Gastrocnemius medialis (tissue), 4 donors: ENCODE measurements around the gene FXYD4. TPM values are rescaled to one million over a fixed set of nuclear protein-coding genes. Genes with fewer than 3 reads are reported as not detected.

ENCODE experiments used
- ATAC-seq, 2 donors: fragments of 150-250 bp; one replicate each; pipeline ENCODE4 v1.9.1; 2016
- DNase-seq, 2 donors: peaks; one replicate each; pipeline ENCODE4 v3.0.0-alpha.2; 2019
- H3K27ac ChIP-seq, 4 donors: fragments of 200-600 bp; sonication (generic); 1 replicate in 1 of 4; 2 replicates in 3 of 4; pipeline ENCODE4 v1.5.1; 2016 to 2018; ENCODE audit warnings: mild to moderate bottlenecking in 2 of 4, moderate library complexity in 1 of 4
- H3K27me3 ChIP-seq, 3 donors: fragments of 200-600 bp; sonication (generic) in 2 of 3; 1 replicate in 1 of 3; 2 replicates in 2 of 3; pipeline versions ENCODE4 v1.5.1 to v1.6.0; 2016 to 2019; ENCODE audit warnings: mild to moderate bottlenecking in 1 of 3, moderate library complexity in 1 of 3
- H3K36me3 ChIP-seq, 2 donors: fragments of 200-600 bp; sonication (generic) in 1 of 2; one replicate each; pipeline ENCODE4 v1.5.1; 2017 to 2018
- H3K4me1 ChIP-seq, 2 donors: fragments of 200-600 bp; sonication (generic) in 1 of 2; one replicate each; pipeline ENCODE4 v1.5.1; 2016 to 2017; ENCODE audit warnings: mild to moderate bottlenecking in 2 of 2
- H3K4me3 ChIP-seq, 4 donors: fragments of 200-600 bp; sonication (generic) in 3 of 4; 1 replicate in 1 of 4; 2 replicates in 3 of 4; pipeline ENCODE4 v1.5.1; 2016 to 2019; ENCODE audit warnings: mild to moderate bottlenecking in 2 of 4
- H3K9me3 ChIP-seq, 3 donors: fragments of 200-600 bp; sonication (generic) in 2 of 3; 1 replicate in 1 of 3; 2 replicates in 2 of 3; pipeline ENCODE4 v1.5.1; 2016 to 2019
- POLR2A ChIP-seq, 2 donors: fragments of 450-650 bp; IDR thresholded peaks; one replicate each; pipeline ENCODE4 v1.6.1; 2017; ENCODE audit warnings: antibody characterized with exemption in 2 of 2, mild to moderate bottlenecking in 2 of 2, moderate library complexity in 2 of 2
- in situ Hi-C, 4 donors: fragments of 200-750 bp; cut with MboI; loops; one replicate each; pipeline versions ENCODE4 v1.15.0 to v1.8.0; 2017; ENCODE audit warnings: low sequenced_read_pairs in 4 of 4
- intact Hi-C: fragments of 100-400 bp; cut with DNase I; formaldehyde crosslinking; loops from one replicate; pipeline ENCODE4 v1.15.1; 2023; ENCODE audit warnings: low total_unique reads
- total RNA-seq, 4 donors: library from RNA; depleted of rRNA; stranded (reverse); fragments of >200 nt; gene quantifications; one replicate each; pipeline versions ENCODE4 v1.1.0 to v1.2.3, GENCODE V29; 2016
- TF ChIP-seq, protein P1 (sequence below), 5 experiments: fragments of 450-650 bp in 3 of 5; fragments of 200-600 bp in 2 of 5; sonication (generic) in 2 of 5; IDR thresholded peaks in 4 of 5; conservative IDR thresholded peaks in 1 of 5; 1 replicate in 4 of 5; 2 replicates in 1 of 5; pipeline ENCODE4 v1.5.1; 2016 to 2019; ENCODE audit warnings: antibody characterized with exemption in 5 of 5, mild to moderate bottlenecking in 3 of 5, moderate library complexity in 3 of 5

FXYD4 gene
- total RNA-seq, 4 donors from 2014 or later: not detected

DNA sequence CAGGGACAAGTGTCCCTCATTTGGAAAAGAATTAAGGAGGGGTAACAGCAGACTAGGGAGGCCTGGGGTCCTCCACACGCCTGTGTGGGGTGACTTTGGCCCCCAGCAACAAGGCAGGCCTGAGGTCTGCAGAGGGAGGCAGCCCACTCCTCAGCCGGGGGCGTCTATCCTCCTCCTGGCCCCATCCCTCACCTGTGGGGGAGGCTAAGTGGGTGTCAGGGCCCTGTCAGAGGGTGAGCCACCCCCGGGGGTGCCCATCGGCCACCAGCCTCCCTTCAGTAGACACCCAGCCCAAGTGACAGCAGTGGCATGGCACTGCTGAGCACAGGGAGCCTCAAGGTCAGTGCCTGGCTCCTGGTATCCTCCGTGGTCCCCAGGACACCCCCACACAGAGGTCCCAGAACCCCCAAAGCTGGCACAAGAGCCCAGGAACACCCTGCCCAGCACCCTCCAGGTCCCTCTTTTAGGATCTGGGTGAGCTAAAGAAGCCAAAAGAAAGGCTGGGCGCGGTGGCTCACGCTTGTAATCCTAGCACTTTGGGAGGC lies 693 bp upstream of the FXYD4 start:
- in situ Hi-C loops: no loop called here
- ATAC-seq: no peak

DNA sequence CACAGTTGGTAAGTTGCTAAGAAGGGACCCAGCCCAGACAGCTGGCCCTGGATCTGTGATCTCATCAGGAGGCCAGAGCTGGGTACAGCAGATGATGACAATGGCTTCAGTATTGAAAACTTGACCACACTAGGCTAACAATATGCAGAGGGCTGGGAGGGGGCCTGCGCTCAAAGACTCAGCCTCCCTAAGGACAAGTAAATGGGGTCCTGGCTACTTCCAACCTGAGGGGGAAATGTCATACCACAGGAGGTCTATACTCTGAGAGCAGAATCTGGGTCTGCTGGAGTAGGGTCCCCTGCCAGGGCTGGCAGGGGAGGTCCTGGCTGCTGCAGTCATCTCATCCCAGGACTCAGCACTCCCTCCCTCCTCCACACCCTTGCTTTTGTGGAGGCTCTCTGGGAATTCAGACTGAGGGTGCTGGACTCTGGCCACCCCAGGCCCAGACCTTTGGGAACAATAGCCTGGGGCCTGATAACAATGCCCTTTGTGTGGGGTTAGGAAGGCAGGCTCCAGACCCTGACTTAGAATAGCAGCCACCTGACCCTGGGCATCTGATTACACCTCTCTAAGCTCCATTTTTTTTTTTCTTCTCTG lies 1.4 kb downstream of the FXYD4 start:
- Histone ChIP-seq H3K27ac (peak overlapping the region in 2 of 4 donors; percentile 54 to 60), H3K27me3 (no peaks in the 10 kb centered on the region), H3K9me3 (no peaks in the 10 kb centered on the region), H3K4me1 (peaks cover 9 to 12% of the 10 kb centered on the region in 2 donors), H3K4me3 (no peak overlapping the region), H3K36me3 (no peaks in the 10 kb centered on the region)
- ATAC-seq: no peak
- TF ChIP-seq, protein P1, sequence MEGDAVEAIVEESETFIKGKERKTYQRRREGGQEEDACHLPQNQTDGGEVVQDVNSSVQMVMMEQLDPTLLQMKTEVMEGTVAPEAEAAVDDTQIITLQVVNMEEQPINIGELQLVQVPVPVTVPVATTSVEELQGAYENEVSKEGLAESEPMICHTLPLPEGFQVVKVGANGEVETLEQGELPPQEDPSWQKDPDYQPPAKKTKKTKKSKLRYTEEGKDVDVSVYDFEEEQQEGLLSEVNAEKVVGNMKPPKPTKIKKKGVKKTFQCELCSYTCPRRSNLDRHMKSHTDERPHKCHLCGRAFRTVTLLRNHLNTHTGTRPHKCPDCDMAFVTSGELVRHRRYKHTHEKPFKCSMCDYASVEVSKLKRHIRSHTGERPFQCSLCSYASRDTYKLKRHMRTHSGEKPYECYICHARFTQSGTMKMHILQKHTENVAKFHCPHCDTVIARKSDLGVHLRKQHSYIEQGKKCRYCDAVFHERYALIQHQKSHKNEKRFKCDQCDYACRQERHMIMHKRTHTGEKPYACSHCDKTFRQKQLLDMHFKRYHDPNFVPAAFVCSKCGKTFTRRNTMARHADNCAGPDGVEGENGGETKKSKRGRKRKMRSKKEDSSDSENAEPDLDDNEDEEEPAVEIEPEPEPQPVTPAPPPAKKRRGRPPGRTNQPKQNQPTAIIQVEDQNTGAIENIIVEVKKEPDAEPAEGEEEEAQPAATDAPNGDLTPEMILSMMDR (IDR thresholded peaks at IDR 0.05 in 4 of 5, conservative IDR thresholded peaks at IDR 0.05 in 1 of 5): no peak
- no peak for TF ChIP-seq POLR2A (IDR thresholded peaks at IDR 0.05)
- in situ Hi-C loops (no loop called here), intact Hi-C loops (no loop called here)
- no peak for DNase-seq

More for the DNA sequence above, 693 bp upstream of the FXYD4 start:
- no peak for DNase-seq
- Histone ChIP-seq H3K36me3 (no peaks in the 10 kb centered on the region), H3K4me3 (no peak overlapping the region), H3K9me3 (no peaks in the 10 kb centered on the region), H3K27me3 (no peaks in the 10 kb centered on the region), H3K4me1 (peaks cover 9 to 12% of the 10 kb centered on the region in 2 donors), H3K27ac (no peak overlapping the region)
- TF ChIP-seq POLR2A (IDR thresholded peaks at IDR 0.05): no peak
- TF ChIP-seq, protein P1 (IDR thresholded peaks at IDR 0.05 in 4 of 5, conservative IDR thresholded peaks at IDR 0.05 in 1 of 5): no peak
- intact Hi-C loops: no loop called here

DNA sequence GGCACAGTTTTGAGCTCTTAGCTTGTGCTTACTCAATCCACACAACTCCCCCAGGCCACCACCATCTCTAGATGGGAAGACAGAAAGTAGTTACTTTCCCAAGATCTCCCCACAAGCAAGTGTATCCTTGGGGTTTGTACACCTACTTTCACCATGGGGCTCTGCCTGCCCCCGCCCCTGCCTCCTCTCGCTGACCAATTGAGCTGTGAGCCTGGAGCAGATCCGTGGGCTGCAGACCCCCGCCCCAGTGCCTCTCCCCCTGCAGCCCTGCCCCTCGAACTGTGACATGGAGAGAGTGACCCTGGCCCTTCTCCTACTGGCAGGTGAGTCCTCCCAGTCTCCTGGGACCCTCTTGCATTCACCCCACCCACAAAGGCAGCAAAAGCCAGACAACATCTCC lies 2.0 kb downstream of the FXYD4 start:
- intact Hi-C loops: no loop called here

DNA sequence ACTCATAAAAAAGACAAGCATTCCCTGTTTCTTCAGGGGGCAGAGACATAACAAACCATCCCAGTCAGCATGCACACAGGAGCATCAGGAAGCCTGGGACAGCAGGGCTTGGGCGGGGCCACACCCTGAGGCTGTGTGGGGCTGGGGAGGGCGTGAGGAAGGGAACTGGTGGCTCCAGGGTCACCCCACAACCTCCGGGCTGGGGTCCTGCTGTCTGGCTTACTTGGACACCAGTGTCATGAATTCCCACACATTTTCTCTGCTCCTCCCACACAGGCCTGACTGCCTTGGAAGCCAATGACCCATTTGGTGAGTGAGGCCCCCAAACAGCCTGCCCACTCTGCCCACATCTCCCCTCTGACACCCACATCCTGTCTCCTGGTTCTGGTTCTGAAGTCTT lies 2.8 kb downstream of the FXYD4 start:
- Histone ChIP-seq H3K36me3 (no peaks in the 10 kb centered on the region), H3K9me3 (no peaks in the 10 kb centered on the region), H3K4me3 (no peak overlapping the region), H3K27me3 (no peaks in the 10 kb centered on the region), H3K27ac (no peak overlapping the region), H3K4me1 (peaks cover 9 to 12% of the 10 kb centered on the region in 2 donors)
- no peak for ATAC-seq
- DNase-seq: no peak
- TF ChIP-seq, protein P1 (IDR thresholded peaks at IDR 0.05 in 4 of 5, conservative IDR thresholded peaks at IDR 0.05 in 1 of 5): no peak
- intact Hi-C loops (no loop called here), in situ Hi-C loops (no loop called here)

More for the DNA sequence above, 2.0 kb downstream of the FXYD4 start:
- no peak for TF ChIP-seq POLR2A (IDR thresholded peaks at IDR 0.05)
- TF ChIP-seq, protein P1 (IDR thresholded peaks at IDR 0.05 in 4 of 5, conservative IDR thresholded peaks at IDR 0.05 in 1 of 5): no peak
- H3K4me1 ChIP-seq: peaks cover 9 to 12% of the 10 kb centered on the region in 2 donors
- H3K4me3 ChIP-seq: no peak overlapping the region
- no peaks in the 10 kb centered on the region for H3K9me3 ChIP-seq
- ATAC-seq (no peak), DNase-seq (no peak)
- H3K27ac ChIP-seq: peak overlapping the region in 1 of 4 donors; percentile 60
- H3K36me3 ChIP-seq: no peaks in the 10 kb centered on the region
- in situ Hi-C loops: no loop called here
- no peaks in the 10 kb centered on the region for H3K27me3 ChIP-seq
